Eye (tissue), 1 donor: Measurements from ENCODE around the gene CCDC82.

Source experiments
- DNase-seq: peaks from one replicate; pipeline ENCODE4 v3.0.0-alpha.2; 2015

The CCDC82 gene

GRCh38 chr11:96328395-96329010 lies 61.2 kb downstream of the CCDC82 start:
- DNase-seq: no peak

GRCh38 chr11:96326959-96327358 lies 62.8 kb downstream of the CCDC82 start:
- no peak for DNase-seq

- DNase-seq: no peak
Measured at GRCh38 chr11:96324912-96325311, 64.8 kb downstream of the CCDC82 start.

DNA sequence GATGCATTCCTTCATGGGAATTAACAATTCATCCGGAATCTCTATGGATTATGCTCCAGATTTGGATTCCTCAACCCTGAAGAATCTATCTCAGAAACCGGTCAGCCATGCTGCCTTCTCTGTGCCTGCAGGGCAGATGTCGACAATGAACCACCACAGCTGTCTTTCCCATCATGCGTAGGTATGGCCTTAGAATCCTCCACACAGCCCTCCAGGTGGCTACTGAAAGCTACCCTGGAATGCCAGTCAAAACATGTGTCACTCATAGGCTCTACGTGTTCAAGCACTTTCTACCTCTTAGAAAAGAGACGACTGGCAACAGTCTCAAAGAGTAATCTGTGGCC lies 66.1 kb downstream of the CCDC82 start:
- no peak for DNase-seq

GRCh38 chr11:96322775-96323641 lies 66.7 kb downstream of the CCDC82 start:
- no peak for DNase-seq

- no peak for DNase-seq
Measured at GRCh38 chr11:96321091-96321490, 68.6 kb downstream of the CCDC82 start.

DNA sequence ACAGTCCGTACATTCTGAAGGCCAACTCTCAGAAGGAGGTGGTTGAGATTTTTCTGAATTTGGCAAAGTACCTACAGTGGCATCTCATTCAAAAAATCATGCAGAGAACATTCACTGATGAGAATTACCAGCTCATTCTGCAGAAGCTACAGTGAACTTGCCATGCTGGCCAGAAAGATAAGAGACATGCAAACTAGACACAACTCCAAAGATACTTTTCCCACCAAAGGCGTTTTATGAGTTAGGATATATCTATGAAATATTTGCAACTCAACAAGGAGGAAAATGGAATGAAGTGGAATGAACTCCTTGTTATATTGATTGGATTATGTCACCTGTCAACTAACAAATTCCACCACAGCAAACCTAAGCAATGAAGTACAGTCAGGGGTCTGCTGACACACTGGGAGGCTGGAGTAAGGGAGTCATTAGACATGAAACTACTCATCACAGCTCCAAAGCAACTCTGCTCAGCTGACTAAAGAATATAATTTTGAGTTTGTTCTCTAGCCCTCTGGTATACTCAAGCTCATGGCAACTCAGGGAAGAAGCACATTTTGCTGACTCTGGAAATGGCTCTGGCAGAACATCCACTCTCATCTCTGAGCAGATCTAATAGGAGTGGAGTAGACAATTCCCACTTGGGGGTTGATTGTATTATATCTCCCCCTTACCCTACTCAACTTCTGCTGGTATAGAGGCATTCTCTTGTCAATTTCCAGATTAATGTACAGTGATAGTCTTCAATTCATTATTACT lies 69.6 kb downstream of the CCDC82 start:
- DNase-seq: no peak

DNA sequence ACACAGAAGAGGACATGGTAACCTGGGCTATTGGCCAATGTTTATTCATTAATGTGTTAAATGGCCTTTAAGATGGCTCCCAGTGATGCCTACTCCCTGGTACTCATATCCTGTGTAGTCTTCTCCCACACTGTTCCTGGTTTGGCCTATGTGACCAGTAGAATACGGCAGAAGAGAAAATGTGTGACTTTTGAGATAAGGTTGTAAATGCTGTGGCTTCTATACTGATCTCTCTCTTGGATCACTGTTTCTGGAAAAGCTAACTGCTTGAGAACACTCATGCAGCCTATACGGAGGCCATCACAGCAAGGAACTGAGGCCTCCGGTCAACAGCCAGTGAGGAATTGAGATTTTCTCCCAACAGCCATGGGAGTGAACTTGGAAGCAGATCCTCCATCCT lies 70.9 kb downstream of the CCDC82 start:
- no peak for DNase-seq

DNA sequence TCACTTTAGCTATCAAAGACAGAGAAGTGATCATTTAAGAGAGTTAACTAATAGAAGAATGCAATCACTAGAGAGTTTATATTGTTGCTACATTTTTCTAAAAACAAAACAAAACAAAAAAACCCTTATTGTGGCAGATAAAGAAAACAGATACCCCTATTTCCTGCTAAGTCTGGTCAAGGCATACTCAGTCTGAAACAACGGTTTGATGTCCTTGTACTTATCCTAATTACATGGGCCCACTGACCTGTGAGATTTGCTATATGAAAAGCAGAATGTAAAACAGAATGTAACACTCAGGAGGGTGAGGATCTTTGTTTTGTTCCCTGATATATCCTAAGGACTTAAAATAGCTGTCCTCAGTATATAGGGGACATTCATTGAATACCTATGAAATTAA lies 71.3 kb downstream of the CCDC82 start:
- no peak for DNase-seq

DNA sequence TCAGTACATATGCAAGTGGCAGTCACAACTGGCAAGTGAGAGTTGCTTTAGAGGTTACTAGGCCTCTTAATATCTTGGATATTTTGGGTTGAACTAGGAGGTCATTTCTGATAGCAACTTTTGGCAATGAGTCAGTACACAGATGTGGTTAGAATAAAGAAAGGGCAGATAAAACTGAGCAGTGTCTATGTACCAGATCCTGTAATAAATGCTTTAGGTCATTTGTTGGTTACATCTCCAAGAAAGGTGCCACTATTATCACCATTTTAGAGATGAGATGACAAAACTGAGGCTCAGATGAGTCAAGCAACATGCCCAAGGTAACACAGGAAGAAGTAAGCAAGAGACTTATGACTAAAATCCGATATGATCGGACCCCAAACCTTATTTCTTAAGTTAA lies 71.7 kb downstream of the CCDC82 start:
- no peak for DNase-seq

DNA sequence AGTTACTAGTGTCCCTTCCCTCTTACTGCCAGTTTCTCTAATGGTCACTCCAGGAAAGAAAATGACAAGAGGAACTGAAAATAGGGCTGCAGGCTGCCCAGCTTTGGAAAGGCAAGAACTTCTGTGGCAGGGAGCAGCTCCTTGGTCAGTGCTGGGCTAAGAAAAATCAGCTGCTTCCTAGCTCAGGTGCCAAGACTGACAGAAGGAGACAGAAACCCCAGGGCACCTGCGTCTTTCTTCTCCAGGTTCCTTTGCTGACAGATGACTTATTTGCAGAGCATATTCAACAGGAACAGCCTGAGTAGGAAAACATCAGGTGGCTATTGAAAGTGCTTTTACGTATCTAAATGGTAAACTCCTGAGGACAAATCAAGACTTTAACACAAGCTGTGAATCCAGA lies 72.1 kb downstream of the CCDC82 start:
- DNase-seq: no peak

DNA sequence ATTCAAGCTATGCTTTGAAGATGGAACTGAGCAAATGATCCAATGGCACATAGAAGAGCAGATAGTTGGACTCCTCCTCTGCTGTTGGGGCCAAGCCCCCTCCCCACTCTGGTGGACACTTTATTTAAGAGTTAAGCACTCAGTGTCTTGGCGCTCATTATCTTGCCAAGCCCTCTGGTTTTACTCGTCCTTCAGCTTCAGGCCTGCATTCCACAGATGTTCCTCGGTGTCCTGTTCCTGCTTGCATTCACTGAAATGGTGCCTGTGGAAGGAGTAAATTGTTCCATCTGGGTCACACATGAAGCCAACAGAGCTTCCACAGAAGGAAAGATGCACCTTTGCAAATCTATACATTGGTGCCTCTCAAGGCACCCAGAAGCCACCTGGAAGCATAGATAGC lies 72.8 kb downstream of the CCDC82 start:
- no peak for DNase-seq

GRCh38 chr11:96315476-96315875 lies 74.2 kb downstream of the CCDC82 start:
- no peak for DNase-seq

GRCh38 chr11:96314326-96315020 lies 75.2 kb downstream of the CCDC82 start:
- DNase-seq: no peak

- DNase-seq: no peak
Measured at GRCh38 chr11:96313163-96313562, 76.5 kb downstream of the CCDC82 start.

DNA sequence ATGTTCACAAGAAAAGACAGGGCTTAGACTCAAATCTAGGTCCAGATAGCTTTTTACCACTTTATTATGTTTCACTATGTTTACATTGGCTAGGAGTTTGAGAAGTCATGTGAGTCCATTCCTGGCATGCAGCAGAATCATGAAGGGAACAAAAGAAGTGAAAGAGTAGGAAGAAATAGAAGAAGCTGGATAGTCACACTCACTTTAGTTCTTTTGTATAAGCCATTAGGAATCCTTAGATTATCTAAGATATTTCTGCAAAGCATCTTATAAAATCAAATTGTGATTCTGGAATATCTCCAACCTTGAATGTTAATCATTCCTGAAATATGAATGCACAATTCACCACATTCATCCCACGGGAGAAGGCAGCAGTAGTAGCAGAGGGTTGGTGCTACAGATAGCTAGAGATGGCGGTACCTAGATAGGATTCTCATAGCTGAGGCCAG lies 78.6 kb downstream of the CCDC82 start:
- DNase-seq: no peak

GRCh38 chr11:96310236-96310635 lies 79.5 kb downstream of the CCDC82 start:
- no peak for DNase-seq

DNA sequence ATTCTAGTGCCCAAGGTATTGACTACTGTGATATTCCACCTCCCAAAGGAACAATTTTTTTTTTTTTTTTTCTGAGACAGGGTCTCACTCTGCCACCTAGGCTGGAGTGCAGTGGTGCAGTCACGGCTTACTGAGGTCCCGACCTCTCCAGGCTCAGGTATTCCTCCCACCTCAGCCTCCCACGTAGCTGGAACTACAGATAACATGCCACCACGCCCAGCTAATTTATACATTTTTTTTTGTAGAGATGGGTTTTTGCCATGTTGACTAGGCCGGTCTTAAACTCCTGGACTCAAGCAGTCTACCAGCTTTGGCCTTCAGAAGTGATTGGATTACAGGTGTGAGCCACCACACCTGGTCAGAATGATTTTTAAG lies 80.1 kb downstream of the CCDC82 start:
- no peak for DNase-seq

GRCh38 chr11:96309016-96309642 lies 80.6 kb downstream of the CCDC82 start:
- DNase-seq: no peak

DNA sequence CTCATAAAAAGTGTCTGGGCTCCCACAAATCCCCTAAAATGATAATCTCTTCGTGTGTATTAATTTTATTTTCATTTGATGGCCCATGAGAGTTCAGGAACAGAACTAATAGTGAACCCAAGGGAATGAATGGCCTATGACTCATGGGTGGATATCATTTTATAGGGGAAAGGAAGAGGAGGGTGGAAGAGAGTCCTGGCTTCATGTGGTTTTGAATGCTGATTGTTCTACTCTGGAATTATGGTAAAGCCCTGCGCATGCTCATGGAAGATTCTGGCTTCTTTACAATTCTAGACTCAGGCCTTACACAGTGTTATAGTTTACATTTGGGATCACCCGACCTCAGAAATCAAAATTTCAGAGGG lies 82.0 kb downstream of the CCDC82 start:
- peak; percentile 65 for DNase-seq

- peak; percentile 96 for DNase-seq
Measured at GRCh38 chr11:96306933-96307775, 82.6 kb downstream of the CCDC82 start.

GRCh38 chr11:96306600-96306932 lies 83.1 kb downstream of the CCDC82 start:
- DNase-seq: no peak
